HG03045 (cell line): ENCODE results near the gene C2orf49.
A peak's percentile ranks its signal among the peaks of the same experiment; 100 is the strongest.
"Not testable (repeated sequence)": the region's sequence is repeated elsewhere in the genome, so short reads cannot be mapped to it uniquely, and the experiment has no call there.

Experiments
- ATAC-seq: cut with Tn5 transposase; IDR thresholded peaks from one replicate; pipeline ENCODE4 v1.9.1; 2021; ENCODE audit warnings: mild to moderate bottlenecking, moderate library complexity; ENCODE audit not compliant: unreplicated experiment

The C2orf49 gene

GRCh38 chr2:105320651-105321215 is 16.6 kb upstream of the C2orf49 start:
- no peak for ATAC-seq

GRCh38 chr2:105321875-105322646 is 15.3 kb upstream of the C2orf49 start:
- peak; percentile 44 for ATAC-seq

DNA sequence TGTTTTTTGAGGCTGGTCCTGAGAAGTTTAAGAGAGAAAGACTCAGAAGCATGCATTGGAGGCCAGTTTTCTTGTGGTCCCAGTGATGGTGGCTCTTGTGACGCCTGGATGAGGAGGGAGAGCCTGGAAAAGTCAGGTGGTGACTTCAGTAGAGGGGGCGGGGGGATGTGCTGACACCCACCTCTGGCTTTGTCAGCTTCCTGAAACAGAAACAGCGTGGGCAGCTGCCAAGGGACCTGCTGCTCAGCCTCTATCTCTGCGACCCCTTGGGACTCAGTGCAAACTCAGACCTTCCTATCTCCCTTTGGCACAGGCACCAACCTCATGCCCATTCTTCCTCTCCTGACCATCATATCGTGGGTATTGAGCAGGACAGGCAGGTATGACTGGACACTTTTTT is 14.2 kb upstream of the C2orf49 start:
- no peak for ATAC-seq

GRCh38 chr2:105324101-105324500 is 13.2 kb upstream of the C2orf49 start:
- ATAC-seq, result no peak

- no peak for ATAC-seq
Measured at GRCh38 chr2:105324732-105325131, 12.6 kb upstream of the C2orf49 start.

GRCh38 chr2:105325389-105325963 is 11.9 kb upstream of the C2orf49 start:
- no peak for ATAC-seq

- not testable (repeated sequence) for ATAC-seq
Measured at GRCh38 chr2:105327271-105327670, 10.1 kb upstream of the C2orf49 start.

GRCh38 chr2:105327690-105328089 is 9.7 kb upstream of the C2orf49 start:
- ATAC-seq, result no peak

DNA sequence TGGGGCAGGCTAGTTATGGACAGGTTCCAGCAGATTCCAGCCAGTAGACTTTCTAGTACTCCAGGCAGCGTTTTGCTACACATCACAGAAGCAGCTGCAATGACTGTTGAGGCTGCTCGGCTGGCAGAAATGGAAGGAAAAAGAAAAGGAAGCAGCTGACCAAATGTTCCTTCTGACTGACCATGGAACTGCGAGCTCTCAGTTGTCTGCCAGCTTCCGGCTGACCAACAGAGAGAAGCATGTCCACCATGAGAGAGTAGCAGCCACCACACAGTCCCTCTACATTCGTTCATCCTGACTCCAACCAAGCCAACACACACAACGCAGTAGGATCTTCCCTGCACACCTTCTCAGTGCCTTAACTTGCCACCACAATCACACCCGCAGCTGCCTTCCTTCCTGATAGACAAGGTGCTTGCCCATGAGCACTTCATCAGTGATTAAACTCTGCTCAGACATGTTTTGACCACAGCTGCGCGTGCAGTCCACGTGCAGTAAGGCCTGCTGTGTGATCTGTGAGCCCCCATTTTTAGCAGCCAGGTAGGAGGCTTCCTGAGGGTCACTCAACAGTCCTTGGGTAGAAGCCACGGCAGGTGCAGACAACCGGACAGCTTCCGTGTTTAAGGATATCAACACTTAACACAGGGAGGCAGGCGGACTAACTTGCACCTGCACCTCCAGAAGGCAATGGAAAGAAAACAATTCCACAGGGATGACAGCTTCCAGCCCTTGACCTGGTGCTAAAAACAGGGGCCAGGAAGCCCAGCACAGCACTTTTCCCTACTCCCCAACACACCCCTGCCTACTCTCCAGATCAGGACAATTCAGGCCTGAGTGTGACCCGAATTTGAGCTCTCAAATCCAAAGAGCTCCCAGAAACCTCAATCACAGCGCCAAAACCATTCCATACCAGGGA is 8.8 kb upstream of the C2orf49 start:
- no peak for ATAC-seq

DNA sequence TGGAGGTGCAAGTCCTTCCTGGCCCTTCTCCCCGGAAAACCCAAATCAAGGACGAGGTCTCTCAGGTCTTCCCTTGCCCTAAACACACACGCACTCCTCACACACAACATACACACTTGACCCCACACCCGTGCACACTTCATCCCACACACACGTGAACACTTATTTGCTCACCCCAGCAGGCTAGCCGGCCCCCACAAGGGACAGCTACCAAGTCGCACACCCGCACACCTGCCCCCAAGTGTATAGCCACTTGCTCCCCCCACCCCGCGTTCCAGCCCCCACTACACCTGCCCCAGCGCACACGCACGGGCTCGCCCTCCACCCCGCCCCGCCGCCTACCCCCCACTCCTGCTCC is 8.2 kb upstream of the C2orf49 start:
- ATAC-seq, result peak; percentile 6

GRCh38 chr2:105329561-105330495 is 7.5 kb upstream of the C2orf49 start, which contains the start of gene TGFBRAP1:
TSS of gene TGFBRAP1 (minus strand) at chr2:105329735. CDS start at chr2:105308301, 21,434 bp downstream.
- peak; percentile 82 for ATAC-seq

GRCh38 chr2:105330681-105331375 is 6.5 kb upstream of the C2orf49 start:
- no peak for ATAC-seq

GRCh38 chr2:105334211-105334610 is 3.1 kb upstream of the C2orf49 start:
- ATAC-seq, result no peak

- ATAC-seq, result no peak
Measured at GRCh38 chr2:105335469-105335868, 1.9 kb upstream of the C2orf49 start.

DNA sequence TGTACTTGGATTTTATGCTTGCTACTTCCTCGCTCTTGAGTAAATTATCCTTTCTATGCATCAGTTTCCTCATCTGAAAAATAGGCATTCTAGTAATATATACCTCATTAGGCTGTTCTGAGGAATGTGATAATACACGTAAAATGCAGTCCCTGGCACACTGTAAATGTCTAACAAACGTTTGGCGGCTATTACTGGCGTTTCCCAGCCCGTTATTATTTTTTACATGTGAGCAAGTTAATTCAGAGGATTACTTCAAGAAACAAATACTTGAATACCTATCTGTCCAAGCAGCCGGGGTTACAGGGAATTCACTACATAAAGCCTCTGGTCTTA is 586 bp upstream of the C2orf49 start:
- no peak for ATAC-seq

DNA sequence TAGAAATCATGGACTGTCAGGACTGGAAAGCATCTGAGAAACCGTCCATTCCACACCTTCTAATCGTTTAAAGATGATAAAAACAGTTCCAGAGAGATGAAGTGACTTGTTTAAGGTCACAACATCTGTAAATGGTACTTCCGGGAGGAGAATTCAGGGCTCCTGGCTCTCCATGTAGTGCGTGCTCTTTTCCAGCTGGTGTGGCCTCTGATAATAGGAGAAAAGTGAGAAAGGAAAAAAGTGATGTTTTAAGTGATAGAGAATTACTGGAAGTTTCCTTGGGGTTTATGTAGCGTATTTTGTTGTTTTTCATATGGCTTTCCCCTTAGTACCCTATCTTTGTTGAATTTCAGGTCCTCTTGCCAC is 663 bp downstream of the C2orf49 start:
- peak; percentile 8 for ATAC-seq

DNA sequence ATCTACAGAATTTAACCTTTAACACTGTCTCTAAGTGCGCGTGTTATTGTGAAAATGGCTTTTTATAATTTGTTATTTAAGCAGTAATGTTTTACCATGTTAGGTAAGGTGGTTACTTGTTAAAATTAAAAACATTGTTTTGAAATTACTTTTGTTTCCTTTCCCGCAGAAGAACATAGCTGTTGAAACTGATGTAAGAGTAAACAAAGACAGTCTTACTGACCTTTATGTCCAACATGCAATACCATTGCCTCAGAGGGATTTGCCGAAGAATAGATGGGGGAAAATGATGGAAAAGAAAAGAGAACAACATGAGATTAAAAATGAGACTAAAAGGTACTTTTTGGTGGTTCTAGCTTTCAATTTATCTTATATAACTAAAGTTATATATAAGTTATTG is 2.1 kb downstream of the C2orf49 start:
- ATAC-seq, result no peak

DNA sequence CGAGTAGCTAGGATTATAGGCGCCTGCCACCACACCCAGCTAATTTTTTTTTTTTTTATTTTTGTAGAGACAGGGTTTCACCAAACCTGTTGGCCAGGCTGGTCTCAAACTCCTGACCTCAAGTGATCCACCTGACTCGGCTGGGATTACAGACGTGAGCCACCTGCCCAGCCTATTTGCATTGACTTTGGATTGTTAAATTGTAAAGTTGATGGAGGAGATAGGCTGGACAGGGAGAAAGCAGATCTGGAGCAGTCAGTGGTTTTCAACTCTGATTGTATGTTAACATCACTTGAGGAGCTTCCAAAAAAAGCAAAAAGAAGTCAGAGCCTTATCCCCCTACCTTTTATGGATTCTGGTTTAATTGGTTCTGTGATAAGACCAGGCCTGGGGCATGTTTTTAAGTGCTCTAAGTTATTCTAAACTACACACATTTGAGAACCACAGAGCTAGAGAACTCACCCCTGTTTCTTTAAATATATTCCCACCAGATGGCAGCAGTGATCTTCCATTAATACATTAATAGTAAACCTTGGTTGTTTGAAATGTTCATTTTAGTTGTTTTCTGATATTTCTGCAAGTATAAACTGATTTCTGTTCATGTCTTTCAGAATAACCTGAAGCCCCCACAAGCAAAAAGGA is 7.5 kb downstream of the C2orf49 start:
- ATAC-seq, result no peak

GRCh38 chr2:105357122-105357521 is 19.8 kb downstream of the C2orf49 start:
- ATAC-seq, result no peak
